ENCODE results near the gene OR5A2. TPM values are rescaled to one million over a fixed set of nuclear protein-coding genes. Genes with fewer than 3 reads are reported as not detected.
"Not testable (repeated sequence)": the region's sequence is repeated elsewhere in the genome, so short reads cannot be mapped to it uniquely, and the experiment has no call there.

OR5A2 gene
- total RNA-seq, 1 donor from 2014 or later = not detected

DNA sequence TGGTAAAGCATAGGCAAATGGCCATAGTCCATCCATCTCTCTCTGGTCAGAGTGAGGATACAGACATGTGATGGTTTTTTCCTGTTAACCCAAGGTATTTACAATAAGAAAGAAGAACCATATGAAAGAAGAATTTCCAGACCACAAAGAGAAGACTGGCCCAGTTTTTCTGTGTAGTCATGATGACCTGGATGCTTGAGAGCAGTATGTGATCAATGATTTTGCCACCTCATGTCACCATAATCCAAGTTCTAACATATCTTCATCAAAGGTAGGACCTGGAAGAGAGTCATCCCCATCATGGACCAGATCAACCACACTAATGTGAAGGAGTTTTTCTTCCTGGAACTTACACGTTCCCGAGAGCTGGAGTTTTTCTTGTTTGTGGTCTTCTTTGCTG lies 30.4 kb upstream of the OR5A2 start, which contains the start of gene OR4D6:
Gene OR4D6 (plus strand): TSS at position 301 of the 400 bp plus-strand sequence. CDS start 0 bp downstream, at position 301.
- Histone ChIP-seq H3K4me3 (no peak within 1 kb of the TSS), H3K27me3 (no peaks in the 10 kb centered on the region), H3K36me3 (no peaks in the 10 kb centered on the region), H3K27ac (no peak within 1 kb of the TSS), H3K4me1 (no peaks in the 10 kb centered on the region), H3K9me3 (no peaks in the 10 kb centered on the region)
- DNase-seq (ENCODE audit: extremely low spot score in 2 of 2) = no peak
- TF ChIP-seq POLR2AphosphoS5 (IDR thresholded peaks at IDR 0.05; ENCODE audit: insufficient read depth in 1 of 2, low read depth in 1 of 2) = no peak
- no peak for TF ChIP-seq POLR2A (IDR thresholded peaks at IDR 0.05)
- TF ChIP-seq, protein P1, sequence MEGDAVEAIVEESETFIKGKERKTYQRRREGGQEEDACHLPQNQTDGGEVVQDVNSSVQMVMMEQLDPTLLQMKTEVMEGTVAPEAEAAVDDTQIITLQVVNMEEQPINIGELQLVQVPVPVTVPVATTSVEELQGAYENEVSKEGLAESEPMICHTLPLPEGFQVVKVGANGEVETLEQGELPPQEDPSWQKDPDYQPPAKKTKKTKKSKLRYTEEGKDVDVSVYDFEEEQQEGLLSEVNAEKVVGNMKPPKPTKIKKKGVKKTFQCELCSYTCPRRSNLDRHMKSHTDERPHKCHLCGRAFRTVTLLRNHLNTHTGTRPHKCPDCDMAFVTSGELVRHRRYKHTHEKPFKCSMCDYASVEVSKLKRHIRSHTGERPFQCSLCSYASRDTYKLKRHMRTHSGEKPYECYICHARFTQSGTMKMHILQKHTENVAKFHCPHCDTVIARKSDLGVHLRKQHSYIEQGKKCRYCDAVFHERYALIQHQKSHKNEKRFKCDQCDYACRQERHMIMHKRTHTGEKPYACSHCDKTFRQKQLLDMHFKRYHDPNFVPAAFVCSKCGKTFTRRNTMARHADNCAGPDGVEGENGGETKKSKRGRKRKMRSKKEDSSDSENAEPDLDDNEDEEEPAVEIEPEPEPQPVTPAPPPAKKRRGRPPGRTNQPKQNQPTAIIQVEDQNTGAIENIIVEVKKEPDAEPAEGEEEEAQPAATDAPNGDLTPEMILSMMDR (IDR thresholded peaks at IDR 0.05) = no peak
- intact Hi-C loops (cut with DNase I) = no loop called here

DNA sequence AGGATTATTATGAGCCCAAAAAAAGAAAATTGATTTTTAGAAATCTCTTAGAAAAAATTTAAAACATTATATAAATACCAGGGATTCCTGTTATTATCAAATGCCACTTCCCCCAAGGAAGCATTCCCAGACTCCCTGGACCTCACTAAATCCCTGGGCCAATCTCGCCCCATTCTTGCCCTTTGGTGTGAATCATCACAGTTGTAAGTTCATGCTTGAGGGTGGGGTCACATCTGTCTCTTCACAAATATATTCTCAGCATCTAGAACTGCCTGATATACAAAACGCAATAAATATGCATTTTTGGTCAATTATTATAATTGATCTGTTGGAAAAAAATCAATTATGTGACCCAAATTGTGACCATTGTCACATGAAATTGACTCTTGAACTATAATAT lies 22.3 kb upstream of the OR5A2 start:
- no peak for DNase-seq (ENCODE audit: extremely low spot score in 2 of 2)
- Histone ChIP-seq H3K9me3 (no peaks in the 10 kb centered on the region), H3K4me1 (no peaks in the 10 kb centered on the region), H3K36me3 (no peaks in the 10 kb centered on the region), H3K27me3 (no peaks in the 10 kb centered on the region), H3K27ac (no peak overlapping the region), H3K4me3 (no peak overlapping the region)
- intact Hi-C loops (cut with DNase I) = no loop called here
- TF ChIP-seq POLR2AphosphoS5 (IDR thresholded peaks at IDR 0.05; ENCODE audit: insufficient read depth in 1 of 2, low read depth in 1 of 2) (no peak), POLR2A (IDR thresholded peaks at IDR 0.05) (no peak)
- TF ChIP-seq, protein P1 (IDR thresholded peaks at IDR 0.05) = no peak

DNA sequence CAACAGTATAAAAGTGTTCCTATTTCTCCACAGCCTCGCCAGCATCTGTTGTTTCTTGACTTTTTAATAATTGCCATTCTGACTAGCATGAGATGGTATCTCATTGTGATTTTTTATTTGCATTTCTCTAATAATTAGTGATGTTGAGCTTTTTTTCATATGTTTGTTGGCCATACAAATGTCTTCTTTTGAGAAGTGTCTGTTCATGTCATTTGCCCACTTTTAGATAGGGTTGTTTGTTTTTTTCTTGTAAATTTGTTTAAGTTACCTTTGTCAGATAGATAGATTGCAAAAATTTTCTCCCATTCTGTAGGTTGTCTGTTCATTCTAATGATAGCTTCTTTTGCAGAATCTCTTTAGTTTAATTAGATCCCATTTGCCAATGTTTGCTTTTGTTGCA lies 19.4 kb upstream of the OR5A2 start:
- DNase-seq (ENCODE audit: extremely low spot score in 2 of 2); H3K9me3 ChIP-seq; intact Hi-C loops (cut with DNase I); H3K27me3 ChIP-seq; H3K27ac ChIP-seq; H3K4me3 ChIP-seq; H3K36me3 ChIP-seq; H3K4me1 ChIP-seq: not testable (repeated sequence)

DNA sequence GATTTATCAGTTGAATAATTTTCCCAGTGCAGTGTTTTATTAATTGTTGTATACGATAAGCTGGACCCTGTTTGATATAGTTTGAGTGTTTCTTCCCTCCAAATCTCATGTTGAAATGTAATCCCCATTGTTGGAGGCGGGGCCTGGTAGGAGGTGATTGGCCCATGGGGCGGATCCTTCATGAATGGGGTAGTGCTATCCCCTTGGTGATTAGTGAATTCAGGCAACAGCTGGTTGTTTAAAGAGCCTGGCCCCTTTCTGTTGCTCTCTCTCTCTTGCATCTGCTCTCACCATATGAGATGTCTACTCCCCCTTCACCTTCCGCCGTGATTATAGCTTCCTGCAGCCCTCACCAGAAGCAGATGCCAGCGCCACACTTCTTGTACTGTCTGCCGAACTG lies 11.6 kb upstream of the OR5A2 start:
- no peaks in the 10 kb centered on the region for H3K36me3 ChIP-seq
- intact Hi-C loops (cut with DNase I) = no loop called here
- H3K4me3 ChIP-seq = no peak overlapping the region
- no peaks in the 10 kb centered on the region for H3K4me1 ChIP-seq
- no peak for DNase-seq (ENCODE audit: extremely low spot score in 2 of 2)
- H3K27me3 ChIP-seq = no peaks in the 10 kb centered on the region
- H3K27ac ChIP-seq = no peak overlapping the region
- no peaks in the 10 kb centered on the region for H3K9me3 ChIP-seq
- TF ChIP-seq, protein P1 (IDR thresholded peaks at IDR 0.05) = no peak
- TF ChIP-seq POLR2A (IDR thresholded peaks at IDR 0.05) (no peak), POLR2AphosphoS5 (IDR thresholded peaks at IDR 0.05; ENCODE audit: insufficient read depth in 1 of 2, low read depth in 1 of 2) (no peak)

DNA sequence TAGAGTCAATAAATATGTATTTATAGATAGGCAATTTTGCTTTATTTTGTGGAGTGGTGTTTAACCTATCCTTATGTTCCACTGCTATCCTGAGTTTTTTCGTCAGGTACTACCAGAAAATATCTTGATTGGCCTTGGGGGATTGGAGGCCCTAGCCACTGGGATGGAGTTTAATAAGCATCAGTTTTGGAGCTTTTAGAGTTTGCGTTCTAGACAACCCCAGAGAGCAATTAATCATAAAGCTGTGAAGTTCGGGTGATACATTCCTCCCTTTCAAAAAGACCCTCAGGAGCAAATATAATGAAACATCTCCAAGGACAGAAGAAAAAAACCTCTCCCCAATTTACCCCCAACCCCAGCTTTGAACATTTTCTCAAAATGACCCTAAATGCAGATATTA lies 10.0 kb upstream of the OR5A2 start, which contains the start of gene OR5A1:
Gene OR5A1 (plus strand): TSS at position 301 of the 400 bp plus-strand sequence. CDS start 6,700 bp downstream, outside the sequence.
- DNase-seq (ENCODE audit: extremely low spot score in 2 of 2) = no peak
- no peaks in the 10 kb centered on the region for H3K36me3 ChIP-seq
- H3K9me3 ChIP-seq = no peaks in the 10 kb centered on the region
- H3K4me3 ChIP-seq = no peak within 1 kb of the TSS
- H3K27me3 ChIP-seq = no peaks in the 10 kb centered on the region
- H3K4me1 ChIP-seq = no peaks in the 10 kb centered on the region
- intact Hi-C loops (cut with DNase I) = no loop called here
- no peak within 1 kb of the TSS for H3K27ac ChIP-seq
- TF ChIP-seq, protein P1 (IDR thresholded peaks at IDR 0.05) = no peak
- TF ChIP-seq POLR2A (IDR thresholded peaks at IDR 0.05) (no peak), POLR2AphosphoS5 (IDR thresholded peaks at IDR 0.05; ENCODE audit: insufficient read depth in 1 of 2, low read depth in 1 of 2) (no peak)

All from vagina (tissue), 2 donors.